H9 (cell line): ENCODE data around the gene PRH2. TPM values are rescaled to one million over a fixed set of nuclear protein-coding genes. Genes with fewer than 3 reads are reported as not detected.

Source experiments
- DNase-seq: peaks from one replicate; pipeline ENCODE4 v3.0.0-alpha.2; 2017
- H2AFZ ChIP-seq: one replicate; pipeline ENCODE4 v1.6.1; 2013; ENCODE audit warnings: mild to moderate bottlenecking, low read length, control low read depth, moderate library complexity
- H2AK5ac ChIP-seq: 2 replicates; pipeline ENCODE4 v1.6.1; 2013; ENCODE audit warnings: low read length, control low read depth, mixed read lengths; ENCODE audit not compliant: insufficient read length
- H2BK120ac ChIP-seq: one replicate; pipeline ENCODE4 v1.6.1; 2013; ENCODE audit warnings: low read depth, mild to moderate bottlenecking, low read length, control low read depth, inconsistent platforms; ENCODE audit not compliant: poor library complexity, severe bottlenecking
- H2BK12ac ChIP-seq: 2 replicates; pipeline ENCODE4 v1.6.1; 2013; ENCODE audit warnings: low read length, control low read depth, mixed read lengths, low read depth; ENCODE audit not compliant: insufficient read length
- H2BK15ac ChIP-seq: 2 replicates; pipeline ENCODE4 v1.6.1; 2013; ENCODE audit warnings: low read depth, low read length, control low read depth
- H2BK20ac ChIP-seq: one replicate; pipeline ENCODE4 v1.6.1; 2013; ENCODE audit warnings: low read depth, mild to moderate bottlenecking, low read length, control low read depth, inconsistent platforms; ENCODE audit not compliant: poor library complexity, severe bottlenecking
- H2BK5ac ChIP-seq: 2 replicates; pipeline ENCODE4 v1.6.1; 2013; ENCODE audit warnings: low read length, control low read depth, mixed read lengths; ENCODE audit not compliant: insufficient read length
- H3K14ac ChIP-seq: 2 replicates; pipeline ENCODE4 v1.6.1; 2013; ENCODE audit warnings: low read length, control low read depth; ENCODE audit not compliant: insufficient read depth
- H3K18ac ChIP-seq: 2 replicates; pipeline ENCODE4 v1.6.1; 2013; ENCODE audit warnings: low read depth, mild to moderate bottlenecking, mixed read lengths, low read length, control low read depth; ENCODE audit not compliant: insufficient read length
- H3K23ac ChIP-seq: 2 replicates; pipeline ENCODE4 v1.6.1; 2013; ENCODE audit warnings: low read length, control low read depth, mixed read lengths, low read depth; ENCODE audit not compliant: insufficient read length
- H3K23me2 ChIP-seq: 2 replicates; pipeline ENCODE4 v1.6.1; 2013; ENCODE audit warnings: low read depth, mild to moderate bottlenecking, mixed read lengths, low read length, control low read depth; ENCODE audit not compliant: insufficient read length, poor library complexity, severe bottlenecking
- H3K27ac ChIP-seq: 2 replicates; pipeline ENCODE4 v1.5.1; 2013; ENCODE audit warnings: low read length, control low read depth, mixed read lengths, low read depth; ENCODE audit not compliant: insufficient read length
- H3K27me3 ChIP-seq: 2 replicates; pipeline ENCODE4 v1.6.1; 2013; ENCODE audit warnings: low read length, control low read depth, inconsistent platforms; ENCODE audit not compliant: insufficient read depth
- H3K4ac ChIP-seq: 2 replicates; pipeline ENCODE4 v1.6.1; 2013; ENCODE audit warnings: low read depth, mild to moderate bottlenecking, control low read depth, inconsistent platforms, low read length, moderate library complexity
- H3K4me1 ChIP-seq: 2 replicates; pipeline ENCODE4 v1.6.1; 2013; ENCODE audit warnings: low read length, control low read depth, inconsistent platforms; ENCODE audit not compliant: insufficient read depth
- H3K4me2 ChIP-seq: 2 replicates; pipeline ENCODE4 v1.6.1; 2013; ENCODE audit warnings: low read length, control low read depth, mixed read lengths; ENCODE audit not compliant: insufficient read length, insufficient read depth
- H3K56ac ChIP-seq: 2 replicates; pipeline ENCODE4 v1.6.1; 2013; ENCODE audit warnings: low read depth, mild to moderate bottlenecking, mixed read lengths, low read length, control low read depth; ENCODE audit not compliant: insufficient read length
- H3K79me1 ChIP-seq: 2 replicates; pipeline ENCODE4 v1.6.1; 2013; ENCODE audit warnings: low read depth, mild to moderate bottlenecking, moderate library complexity, low read length, control low read depth, inconsistent platforms; ENCODE audit not compliant: insufficient read depth, poor library complexity, severe bottlenecking
- H3K79me2 ChIP-seq: 2 replicates; pipeline ENCODE4 v1.6.1; 2013; ENCODE audit warnings: low read length, control low read depth, inconsistent platforms; ENCODE audit not compliant: insufficient read depth
- H3K9ac ChIP-seq: 2 replicates; pipeline ENCODE4 v1.6.1; 2013; ENCODE audit warnings: low read length, control low read depth, mixed read lengths; ENCODE audit not compliant: insufficient read length; ENCODE audit errors: extremely low read depth
- H3K9me3 ChIP-seq: one replicate; pipeline ENCODE4 v1.6.1; 2013; ENCODE audit warnings: low read depth, low read length, inconsistent platforms; ENCODE audit not compliant: control insufficient read depth
- H3T11ph ChIP-seq: one replicate; pipeline ENCODE4 v1.6.1; 2013; ENCODE audit warnings: mild to moderate bottlenecking, low read length, control low read depth, inconsistent platforms
- H4K20me1 ChIP-seq: one replicate; pipeline ENCODE4 v1.6.1; 2013; ENCODE audit not compliant: control insufficient read depth, insufficient read length, insufficient read depth
- H4K5ac ChIP-seq: 2 replicates; pipeline ENCODE4 v1.6.1; 2013; ENCODE audit warnings: low read depth, mild to moderate bottlenecking, mixed read lengths, low read length, control low read depth; ENCODE audit not compliant: insufficient read length
- H4K8ac ChIP-seq: replicated peaks from 2 replicates; pipeline ENCODE4 v1.6.1; 2013; ENCODE audit warnings: low read length, control low read depth, mixed read lengths, low read depth; ENCODE audit not compliant: insufficient read length
- H4K91ac ChIP-seq: 2 replicates; pipeline ENCODE4 v1.6.1; 2013; ENCODE audit warnings: low read depth, mild to moderate bottlenecking, moderate library complexity, mixed read lengths, low read length, control low read depth; ENCODE audit not compliant: insufficient read length
- H3K27ac Mint-ChIP-seq, 3 experiments: 2 replicates in 2 of 3; 3 replicates in 1 of 3; pipeline ENCODE4 v1.8.0; 2020 to 2021; ENCODE audit warnings: mixed read lengths in 3 of 3, mild to moderate bottlenecking in 1 of 3, moderate library complexity in 1 of 3
- H3K27me3 Mint-ChIP-seq: 2 replicates; pipeline ENCODE4 v1.8.0; 2021; ENCODE audit warnings: low read depth, mild to moderate bottlenecking, moderate library complexity, mixed read lengths
- H3K36me3 Mint-ChIP-seq, 3 experiments: 2 replicates in 2 of 3; 3 replicates in 1 of 3; pipeline ENCODE4 v1.8.0; 2020 to 2021; ENCODE audit warnings: low read depth in 3 of 3, mixed read lengths in 3 of 3; ENCODE audit not compliant: insufficient read depth in 1 of 3
- H3K4me1 Mint-ChIP-seq, 2 experiments: 2 replicates each; pipeline ENCODE4 v1.8.0; 2020; ENCODE audit warnings: mixed read lengths in 2 of 2
- H3K4me3 Mint-ChIP-seq, 2 experiments: 2 replicates in 1 of 2; 3 replicates in 1 of 2; pipeline ENCODE4 v1.8.0; 2020 to 2021; ENCODE audit warnings: mild to moderate bottlenecking in 2 of 2, mixed read lengths in 2 of 2, moderate library complexity in 1 of 2
- H3K9me3 Mint-ChIP-seq, 2 experiments: 2 replicates in 1 of 2; 3 replicates in 1 of 2; pipeline ENCODE4 v1.8.0; 2020; ENCODE audit warnings: mild to moderate bottlenecking in 2 of 2, mixed read lengths in 2 of 2, moderate library complexity in 1 of 2
- WGBS: extraction: QIAGEN DNeasy Blood & Tissue Kit; methylation state at CpG from one replicate; pipeline ENCODE4 v1.1.7; 2013; ENCODE audit warnings: missing lambda C conversion rate, low lambda C conversion rate, mixed read lengths; ENCODE audit not compliant: insufficient read length; ENCODE audit errors: extremely low coverage; 5-methylcytosine and 5-hydroxymethylcytosine counted together
- total RNA-seq: library from RNA; stranded (reverse); gene quantifications from 2 replicates; pipeline ENCODE4 v1.2.1, GENCODE V29; 2021
- TF ChIP-seq, protein P1 (sequence below): fragments of 200-600 bp; sonication (generic); conservative IDR thresholded peaks from 3 replicates; pipeline ENCODE4 v1.8.0; 2021; ENCODE audit warnings: antibody characterized with exemption, mild to moderate bottlenecking

The PRH2 gene
- total RNA-seq, 1 experiment from 2014 or later: not detected

DNA sequence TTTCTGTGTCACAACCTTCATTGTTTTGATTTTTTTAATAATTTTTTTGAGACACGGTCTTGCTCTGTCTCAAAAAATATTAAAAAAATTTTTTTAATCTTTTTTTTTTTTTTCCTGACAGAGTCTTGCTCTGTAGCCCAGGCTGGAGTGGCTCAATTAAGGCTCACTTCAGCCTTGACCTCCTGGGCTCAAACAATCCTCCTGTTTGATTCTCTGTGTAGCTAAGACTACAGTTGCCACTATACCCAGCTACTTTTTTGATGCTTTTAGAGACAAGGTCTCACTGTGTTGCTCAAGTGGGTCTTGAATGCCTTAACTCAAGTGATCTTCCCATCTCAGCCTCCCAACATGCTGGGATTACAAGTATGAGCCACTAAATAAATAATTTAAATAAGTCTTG lies 9.2 kb upstream of the PRH2 start:
- Histone ChIP-seq H3K27me3 (no peaks in the 10 kb centered on the region), H2BK20ac (no peak overlapping the region), H3K23me2 (no peaks in the 10 kb centered on the region), H3K4ac (no peak overlapping the region), H3K4me1 (0 out of 2 replicates have a peak, but pooled peaks cover 2% of the 10 kb centered on the region), H3K79me1 (no peaks in the 10 kb centered on the region), H2BK120ac (no peak overlapping the region), H3K23ac (no peak overlapping the region), H2AK5ac (no peak overlapping the region), H2AFZ (no peak overlapping the region), H3K9ac (no peak overlapping the region), H2BK15ac (no peak overlapping the region), H3K9me3 (no peaks in the 10 kb centered on the region), H3K56ac (no peak overlapping the region), H3K18ac (no peak overlapping the region), H2BK5ac (no peak overlapping the region), H2BK12ac (no peak overlapping the region), H3K79me2 (no peaks in the 10 kb centered on the region), H3K27ac (no peak overlapping the region), H4K8ac (no peak overlapping the region), H4K91ac (no peak overlapping the region), H3K14ac (no peak overlapping the region), H3T11ph (no peak overlapping the region), H3K4me2 (no peak overlapping the region), H4K5ac (no peak overlapping the region), H4K20me1 (no peaks in the 10 kb centered on the region)
- no CpG with 5 or more reads among the region's 1 CpG for WGBS
- Mint-ChIP-seq H3K27me3 (no peaks in the 10 kb centered on the region), H3K4me1 (peaks cover 0 to 7% of the 10 kb centered on the region in 2 experiments; a peak in 3 of 4 replicates), H3K36me3 (peaks cover 0 to 4% (median 0%) of the 10 kb centered on the region in 3 experiments; a peak in 1 of 7 replicates), H3K4me3 (no peak overlapping the region), H3K9me3 (no peaks in the 10 kb centered on the region; a peak in 1 of 5 replicates), H3K27ac (no peak overlapping the region)
- TF ChIP-seq, protein P1, sequence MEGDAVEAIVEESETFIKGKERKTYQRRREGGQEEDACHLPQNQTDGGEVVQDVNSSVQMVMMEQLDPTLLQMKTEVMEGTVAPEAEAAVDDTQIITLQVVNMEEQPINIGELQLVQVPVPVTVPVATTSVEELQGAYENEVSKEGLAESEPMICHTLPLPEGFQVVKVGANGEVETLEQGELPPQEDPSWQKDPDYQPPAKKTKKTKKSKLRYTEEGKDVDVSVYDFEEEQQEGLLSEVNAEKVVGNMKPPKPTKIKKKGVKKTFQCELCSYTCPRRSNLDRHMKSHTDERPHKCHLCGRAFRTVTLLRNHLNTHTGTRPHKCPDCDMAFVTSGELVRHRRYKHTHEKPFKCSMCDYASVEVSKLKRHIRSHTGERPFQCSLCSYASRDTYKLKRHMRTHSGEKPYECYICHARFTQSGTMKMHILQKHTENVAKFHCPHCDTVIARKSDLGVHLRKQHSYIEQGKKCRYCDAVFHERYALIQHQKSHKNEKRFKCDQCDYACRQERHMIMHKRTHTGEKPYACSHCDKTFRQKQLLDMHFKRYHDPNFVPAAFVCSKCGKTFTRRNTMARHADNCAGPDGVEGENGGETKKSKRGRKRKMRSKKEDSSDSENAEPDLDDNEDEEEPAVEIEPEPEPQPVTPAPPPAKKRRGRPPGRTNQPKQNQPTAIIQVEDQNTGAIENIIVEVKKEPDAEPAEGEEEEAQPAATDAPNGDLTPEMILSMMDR: no peak
- no peak for DNase-seq
